Renal pelvis (tissue), 12 donors: ENCODE data around the gene SLC16A11. TPM values are rescaled to one million over a fixed set of nuclear protein-coding genes. Genes with fewer than 3 reads are reported as not detected.
A peak's percentile ranks its signal among the peaks of the same experiment; 100 is the strongest.
"Not testable (repeated sequence)": the region's sequence is repeated elsewhere in the genome, so short reads cannot be mapped to it uniquely, and the experiment has no call there.

Experiments used
- DNase-seq: peaks from one replicate; pipeline ENCODE4 v3.0.0-alpha.2; 2013
- long read RNA-seq, 16 experiments: transcript quantifications; one replicate each; lab custom pipeline, GENCODE V29; 2026
- polyA plus RNA-seq, 3 donors: library from polyadenylated mRNA; unstranded; fragments of 120-200 nt; gene quantifications; one replicate each; pipeline ENCODE4 v1.2.1, GENCODE V29; 2013; ENCODE audit not compliant: insufficient read length in 3 of 3

Gene SLC16A11, protein sequence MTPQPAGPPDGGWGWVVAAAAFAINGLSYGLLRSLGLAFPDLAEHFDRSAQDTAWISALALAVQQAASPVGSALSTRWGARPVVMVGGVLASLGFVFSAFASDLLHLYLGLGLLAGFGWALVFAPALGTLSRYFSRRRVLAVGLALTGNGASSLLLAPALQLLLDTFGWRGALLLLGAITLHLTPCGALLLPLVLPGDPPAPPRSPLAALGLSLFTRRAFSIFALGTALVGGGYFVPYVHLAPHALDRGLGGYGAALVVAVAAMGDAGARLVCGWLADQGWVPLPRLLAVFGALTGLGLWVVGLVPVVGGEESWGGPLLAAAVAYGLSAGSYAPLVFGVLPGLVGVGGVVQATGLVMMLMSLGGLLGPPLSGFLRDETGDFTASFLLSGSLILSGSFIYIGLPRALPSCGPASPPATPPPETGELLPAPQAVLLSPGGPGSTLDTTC
- polyA plus RNA-seq: under 1 TPM; 0.51 to 0.75 (median 0.67) TPM
- long read RNA-seq, donor 1: 0 reads
- long read RNA-seq, donor 2: 0 reads
- long read RNA-seq, donor 3: 0 reads
- long read RNA-seq, donor 4: 0 reads
- long read RNA-seq, donor 5: 0 reads
- long read RNA-seq, donor 6: 0 reads
- long read RNA-seq, donor 7: 0 reads
- long read RNA-seq, donor 8: 0 reads
- long read RNA-seq, donor 9: 0 reads
- long read RNA-seq, donor 10: 0 reads
- long read RNA-seq, donor 11, partial matches to known transcripts: 0 of 1 reads
- long read RNA-seq, donor 11, other reads (novel, unspliced or antisense): 0 of 1 reads
- long read RNA-seq, donor 12: 0 reads
- long read RNA-seq, donor 13: 0 reads
- long read RNA-seq, donor 14: 0 reads
- long read RNA-seq, donor 15: 0 reads
- long read RNA-seq, donor 16: 0 reads

DNA sequence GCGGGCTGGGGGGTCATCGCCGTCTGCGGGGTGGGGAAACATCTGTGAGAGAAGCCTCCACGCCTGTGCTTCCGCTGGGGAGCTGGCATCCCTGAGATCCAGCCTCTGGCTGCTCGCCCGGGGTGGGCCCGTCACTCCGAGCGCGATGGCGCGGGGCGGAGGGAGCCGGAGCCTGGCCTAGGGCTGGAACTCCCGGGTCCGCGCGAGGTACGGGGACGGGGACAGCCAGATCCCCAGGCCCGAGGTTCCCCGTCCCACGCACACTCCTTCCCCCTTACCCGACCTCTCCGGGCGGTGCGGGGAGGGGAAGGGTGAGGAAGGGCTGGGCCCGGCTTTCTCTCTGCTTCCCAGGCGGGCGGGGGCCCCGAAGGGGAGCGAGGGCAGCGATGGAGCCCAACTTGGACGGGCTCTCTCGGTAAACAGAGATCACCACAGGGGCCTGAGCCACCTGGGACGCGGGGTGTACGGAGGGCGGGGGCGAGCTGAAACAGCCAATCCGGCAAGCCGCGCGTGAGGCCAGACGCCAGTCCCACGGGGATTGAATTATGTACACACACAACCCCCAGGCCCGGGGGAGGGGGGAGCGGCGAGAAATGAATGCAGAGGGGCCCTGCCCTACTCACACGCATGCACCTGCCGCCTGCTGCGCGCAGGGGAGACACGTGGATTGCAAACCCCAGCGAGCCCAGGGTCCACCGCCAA lies at the start of gene SLC16A11:
Gene SLC16A11 (minus strand): TSS at position 596 of the 702 bp plus-strand sequence. CDS start 579 bp downstream, at position 17.
- peak; percentile 19 for DNase-seq

DNA sequence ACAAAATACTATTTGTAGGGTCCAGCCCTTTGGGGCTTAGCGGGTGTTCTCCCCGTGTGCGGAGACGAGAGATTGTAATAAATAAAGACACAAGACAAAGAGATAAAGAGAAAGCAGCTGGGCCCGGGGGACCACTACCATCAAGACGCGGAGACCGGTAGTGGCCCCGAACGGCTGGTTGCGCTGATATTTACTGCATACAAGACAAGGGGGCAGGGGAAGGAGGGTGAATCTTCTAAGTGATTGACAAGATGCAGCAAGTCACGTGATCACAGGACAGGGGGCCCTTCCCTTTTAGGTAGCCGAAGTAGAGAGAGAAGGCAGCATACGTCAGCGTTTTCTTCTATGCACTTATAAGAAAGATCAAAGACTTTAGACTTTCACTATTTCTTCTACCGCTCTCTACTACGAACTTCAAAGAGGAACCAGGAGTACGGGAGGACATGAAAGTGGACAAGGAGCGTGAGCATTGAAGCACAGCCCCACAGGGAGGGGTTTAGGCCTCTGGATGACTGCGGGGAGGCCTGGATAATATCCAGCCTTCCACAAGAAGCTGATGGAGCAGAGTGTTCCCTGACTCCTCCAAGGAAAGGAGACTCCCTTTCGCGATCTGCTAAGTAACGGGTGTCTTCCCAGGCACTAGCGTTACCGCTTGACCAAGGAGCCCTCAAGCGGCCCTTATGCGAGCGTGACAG lies 47.6 kb upstream of the SLC16A11 start:
- not testable (repeated sequence) for DNase-seq

DNA sequence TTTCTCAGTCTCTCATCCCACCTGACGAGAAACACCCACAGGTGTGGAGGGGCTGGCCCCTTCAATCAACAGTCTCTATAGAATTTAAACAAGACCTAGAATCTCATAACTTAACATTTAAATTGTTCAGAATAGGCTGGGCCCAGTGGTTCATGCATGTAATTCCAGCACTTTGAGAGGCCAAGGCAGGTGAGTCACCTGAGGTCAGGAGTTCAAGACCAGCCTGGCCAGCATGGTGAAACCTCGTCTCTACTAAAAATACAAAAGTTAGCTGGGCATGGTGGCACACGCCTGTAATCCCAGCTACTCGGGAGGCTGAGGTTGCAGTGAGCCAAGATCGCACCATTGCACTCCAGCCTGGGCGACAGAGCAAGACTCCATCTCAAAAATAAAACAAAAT lies 45.7 kb upstream of the SLC16A11 start:
- not testable (repeated sequence) for DNase-seq

DNA sequence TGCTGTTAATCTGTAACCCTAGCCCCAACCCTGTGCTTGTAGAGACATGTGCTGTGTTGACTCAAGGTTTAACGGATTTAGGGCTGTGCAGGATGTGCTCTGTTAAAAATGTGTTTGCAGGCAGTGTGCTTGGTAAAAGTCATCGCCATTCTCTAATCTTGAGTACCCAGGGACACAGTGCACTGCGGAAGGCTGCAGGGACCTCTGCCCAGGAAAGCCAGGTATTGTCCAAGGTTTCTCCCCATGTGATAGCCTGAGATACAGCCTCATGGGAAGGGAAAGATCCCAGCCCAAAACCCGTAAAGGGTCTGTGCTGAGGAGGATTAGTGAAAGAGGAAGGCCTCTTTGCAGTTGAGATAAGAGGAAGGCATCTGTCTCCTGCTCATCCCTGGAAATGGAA lies 44.5 kb upstream of the SLC16A11 start:
- DNase-seq: not testable (repeated sequence)

DNA sequence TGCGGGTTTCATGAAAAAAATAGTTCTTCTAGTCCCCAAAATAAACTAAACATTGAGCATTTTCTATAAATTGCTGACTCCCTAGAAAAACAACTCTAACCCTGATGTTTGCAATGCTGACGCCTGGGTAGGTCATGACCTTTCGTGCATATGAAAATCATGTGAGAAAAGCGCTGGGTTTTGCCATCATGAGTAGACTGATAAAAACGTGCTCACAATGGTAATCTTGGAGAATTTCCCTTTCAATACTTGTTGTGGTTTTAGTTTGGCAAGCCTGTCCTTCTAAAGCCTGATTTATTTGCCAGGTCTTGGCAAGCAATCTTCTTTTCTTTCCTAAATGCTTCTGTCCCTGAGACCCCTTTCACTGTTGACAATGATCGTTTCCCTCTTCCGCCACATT lies 40.2 kb upstream of the SLC16A11 start:
- no peak for DNase-seq

DNA sequence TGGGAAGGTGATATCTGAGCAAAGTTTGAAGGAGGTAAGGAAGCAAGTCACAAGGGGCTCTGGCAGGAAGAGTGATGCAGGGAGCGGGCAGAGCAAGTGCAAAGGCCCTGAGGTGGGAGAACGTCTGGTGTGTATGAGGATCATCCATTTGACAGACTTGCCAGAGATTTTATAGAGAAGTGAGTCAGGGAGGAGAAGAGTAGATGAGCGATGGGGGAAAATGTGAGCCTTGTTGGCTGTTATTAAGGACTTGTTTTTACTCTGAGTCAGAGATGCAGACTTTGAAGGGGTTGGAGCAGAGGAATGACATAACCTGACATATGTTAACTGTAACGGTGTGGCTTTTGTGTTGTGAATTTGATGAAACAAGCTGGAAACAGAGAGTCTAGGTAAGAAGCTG lies 39.7 kb upstream of the SLC16A11 start:
- no peak for DNase-seq

DNA sequence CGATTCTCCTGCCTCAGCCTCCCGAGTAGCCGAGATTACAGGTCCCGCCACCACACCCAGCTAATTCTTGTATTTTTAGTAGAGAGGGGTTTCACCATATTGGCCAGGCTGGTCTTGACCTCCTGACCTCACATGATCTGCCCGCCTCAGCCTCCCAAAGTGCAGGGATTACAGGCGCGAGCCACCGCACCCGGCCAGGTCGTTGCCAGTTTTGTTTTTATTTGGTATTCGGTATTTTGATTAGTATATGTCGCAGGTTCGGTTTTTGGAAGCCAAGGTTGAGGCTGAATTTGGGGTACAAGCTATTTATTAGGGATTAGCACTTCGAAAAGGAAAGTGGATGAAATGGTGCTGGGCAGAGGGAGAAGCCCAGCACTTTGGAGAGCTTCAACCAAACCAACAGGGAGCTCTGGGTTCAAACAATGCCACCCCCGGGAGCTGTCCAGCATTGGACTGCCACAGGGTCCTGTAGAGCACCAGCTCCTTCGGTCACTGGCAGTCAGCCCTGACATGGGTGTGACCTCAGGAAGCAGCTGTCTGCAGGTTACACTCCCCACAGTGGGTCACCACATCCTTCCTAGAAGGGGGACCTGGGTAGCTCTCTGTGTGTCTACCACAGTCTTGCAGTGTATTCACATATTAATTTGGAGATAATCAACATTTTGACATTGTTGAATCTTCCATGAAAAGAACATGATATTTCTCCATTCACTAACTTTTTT lies 37.6 kb upstream of the SLC16A11 start:
- DNase-seq: no peak

DNA sequence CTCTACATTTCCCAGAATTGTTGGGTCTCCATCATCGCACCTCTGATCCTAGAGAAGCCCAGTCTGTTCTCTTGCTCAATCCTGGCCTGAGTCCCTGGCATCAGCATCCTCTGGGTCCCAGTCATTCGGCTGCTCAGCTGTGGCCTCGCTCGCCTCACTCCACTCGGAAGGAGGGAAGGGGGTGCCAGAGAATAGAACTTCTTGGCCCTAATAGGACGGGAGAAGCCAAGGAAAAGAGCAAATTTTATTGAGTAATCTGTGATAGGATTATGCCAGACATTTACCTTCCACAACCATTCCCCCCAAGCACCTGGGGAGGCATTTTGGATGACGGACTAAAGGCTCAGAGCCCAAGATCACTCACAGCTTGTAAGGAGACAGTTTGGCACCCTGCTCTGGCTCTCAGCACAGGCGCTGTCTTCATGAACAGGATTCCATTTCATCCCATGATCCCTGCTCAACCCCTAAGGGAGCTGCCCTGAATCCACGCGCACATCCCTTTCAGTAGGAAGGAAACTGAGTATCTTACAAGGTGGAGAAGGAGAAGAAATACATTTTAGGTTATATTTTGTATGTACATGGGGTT lies 36.7 kb upstream of the SLC16A11 start:
- DNase-seq: no peak

DNA sequence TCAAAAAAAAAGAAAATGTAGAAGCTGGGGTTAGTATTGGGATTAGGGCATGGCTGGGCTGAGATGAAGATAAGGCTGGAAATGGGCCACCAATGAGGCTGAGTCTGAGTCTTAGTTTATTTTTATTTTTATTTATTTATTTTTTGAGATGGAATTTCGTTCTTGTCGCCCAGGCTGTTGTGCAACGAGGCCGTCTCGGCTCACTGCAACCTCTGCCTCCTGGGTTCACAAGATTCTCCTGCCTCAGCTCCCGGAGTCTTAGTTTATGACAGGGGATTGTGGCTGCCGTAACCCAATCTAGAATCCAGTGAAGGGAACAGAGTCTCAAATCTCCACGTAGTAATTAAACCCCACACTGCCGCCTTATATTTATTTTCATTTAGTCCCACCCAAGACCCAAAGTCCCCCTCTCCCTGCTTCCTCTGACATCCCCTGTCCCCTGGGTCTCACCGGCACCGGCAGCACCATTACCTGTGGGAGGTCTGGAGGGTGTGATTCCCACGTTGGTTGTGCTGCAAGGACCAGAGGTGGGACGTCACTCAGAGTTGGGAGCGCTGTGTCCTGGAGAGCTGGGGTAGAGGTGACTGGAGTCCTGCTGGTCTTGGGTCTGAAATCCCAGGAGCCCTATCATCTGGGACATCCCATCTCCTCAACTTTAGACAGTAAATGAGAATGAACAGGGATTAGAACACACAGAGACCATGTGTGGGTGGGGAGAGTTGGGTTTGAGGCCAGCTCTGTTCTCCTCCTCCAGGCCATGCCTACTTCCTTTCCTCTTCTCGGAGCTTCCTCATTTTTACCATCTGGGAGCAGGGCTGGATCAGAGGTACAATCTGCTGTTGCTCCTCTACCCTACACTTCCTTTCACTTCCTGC lies 35.9 kb upstream of the SLC16A11 start, which contains the start of gene CLEC10A:
Gene CLEC10A (minus strand): TSS at position 671 of the 875 bp plus-strand sequence. CDS start 1,439 bp downstream, outside the sequence.
- DNase-seq: no peak

DNA sequence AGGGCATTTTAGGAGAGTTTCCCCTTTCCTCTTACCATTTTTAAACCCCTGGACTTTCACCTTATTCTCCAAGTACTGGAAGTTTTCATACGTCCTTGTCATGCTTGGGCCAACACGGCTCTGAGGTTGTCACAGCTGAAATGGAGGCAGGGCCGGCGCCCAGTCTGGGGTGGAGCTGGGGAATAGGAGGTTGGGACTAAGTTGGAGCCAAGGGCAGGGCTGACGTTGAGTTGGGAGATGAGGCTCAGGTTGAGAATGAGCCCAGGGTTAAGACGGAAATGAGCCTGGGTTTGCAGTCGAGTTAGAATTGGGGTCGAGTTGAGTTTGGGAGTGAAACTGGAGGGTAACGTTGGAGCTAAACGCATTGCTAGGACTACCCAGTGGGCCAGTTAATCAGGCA lies 34.8 kb upstream of the SLC16A11 start:
- no peak for DNase-seq

DNA sequence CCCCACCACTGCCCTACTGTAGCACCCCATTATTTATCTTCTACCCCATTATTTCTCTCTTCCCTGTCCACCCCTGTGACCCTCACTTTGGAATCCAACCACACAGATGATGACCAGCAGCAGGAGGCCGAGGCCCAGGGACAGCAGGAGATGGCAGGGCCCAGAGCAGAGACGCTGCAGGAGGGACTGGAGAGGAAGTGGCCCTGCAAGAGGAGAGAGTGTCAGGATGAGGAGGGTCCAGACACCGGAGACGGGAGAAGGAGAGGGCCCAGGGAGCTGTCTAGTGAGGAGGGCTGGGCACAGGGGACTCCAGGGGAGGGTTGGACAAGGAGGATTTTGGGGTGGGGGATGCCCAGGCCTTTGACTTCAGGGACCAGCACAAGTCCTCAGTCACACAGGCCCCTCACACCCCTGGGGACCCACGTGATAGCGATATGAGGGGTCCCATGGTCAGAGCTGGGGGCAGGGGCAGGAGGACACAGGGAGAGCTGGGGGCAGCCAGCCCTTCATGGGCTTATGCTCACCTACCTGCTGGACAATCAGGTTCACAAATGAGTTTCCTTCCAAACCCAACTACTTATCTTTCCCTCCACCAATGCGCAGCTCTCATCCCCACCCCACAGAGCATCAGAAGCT lies 34.1 kb upstream of the SLC16A11 start:
- DNase-seq: no peak

DNA sequence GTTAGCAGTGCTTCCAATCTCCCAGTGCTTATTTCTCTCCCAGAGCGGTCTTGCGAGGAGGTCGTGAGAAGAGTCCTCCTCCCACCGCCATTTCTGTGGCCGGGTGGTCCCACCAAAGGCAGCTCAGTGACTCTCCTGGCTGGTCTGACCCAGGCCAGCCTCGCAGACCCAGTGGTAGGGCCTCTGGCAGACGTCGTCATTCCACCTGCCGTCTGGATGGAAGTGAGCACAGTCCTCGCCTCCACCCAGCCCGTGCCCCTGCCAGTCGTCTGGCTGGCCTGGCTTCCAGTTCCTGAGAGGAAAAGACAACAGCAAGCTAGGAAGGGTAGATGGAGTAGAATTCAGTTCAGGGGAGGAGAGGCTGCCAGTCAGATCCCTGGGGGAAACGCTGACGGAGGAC lies 31.0 kb upstream of the SLC16A11 start:
- DNase-seq: no peak

DNA sequence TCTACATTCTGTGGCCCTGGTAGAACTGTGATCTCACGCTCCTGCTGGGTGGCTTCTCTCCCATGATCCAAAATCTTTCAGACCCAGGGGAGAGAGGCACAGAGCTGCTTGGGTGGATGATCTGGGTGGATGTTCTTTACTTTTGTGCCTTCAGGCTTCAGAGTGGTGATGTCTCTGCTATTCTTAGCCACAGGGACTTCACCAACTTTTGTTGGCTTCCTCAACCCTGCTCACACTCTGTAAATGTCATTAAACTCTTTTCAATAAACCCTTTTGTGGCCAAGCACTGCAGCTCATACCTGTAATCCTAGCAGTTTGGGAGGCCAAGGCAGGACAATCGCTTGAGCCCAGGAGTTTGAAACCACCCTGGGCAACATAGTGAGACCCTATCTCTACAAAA lies 28.5 kb upstream of the SLC16A11 start:
- DNase-seq: no peak

DNA sequence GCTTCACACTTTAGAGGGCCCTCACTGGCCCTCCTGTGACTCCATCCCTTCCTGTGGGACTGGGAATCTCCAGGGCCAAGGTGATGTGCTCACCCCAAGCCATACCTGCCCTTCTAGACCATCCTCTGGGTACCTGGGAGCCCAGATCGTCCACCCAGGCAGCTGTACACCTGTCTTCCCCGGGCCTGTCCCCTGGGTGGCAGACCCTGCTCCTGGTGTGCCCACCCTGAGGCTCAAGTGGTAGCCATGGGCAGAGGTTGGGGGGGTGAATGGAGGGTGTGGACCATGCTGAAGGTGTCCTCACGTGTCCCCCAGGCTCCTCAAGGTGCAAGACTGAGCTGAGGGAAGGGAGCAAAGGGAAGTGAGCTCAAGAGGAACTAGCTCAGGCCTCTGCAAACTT lies 26.8 kb upstream of the SLC16A11 start:
- no peak for DNase-seq

DNA sequence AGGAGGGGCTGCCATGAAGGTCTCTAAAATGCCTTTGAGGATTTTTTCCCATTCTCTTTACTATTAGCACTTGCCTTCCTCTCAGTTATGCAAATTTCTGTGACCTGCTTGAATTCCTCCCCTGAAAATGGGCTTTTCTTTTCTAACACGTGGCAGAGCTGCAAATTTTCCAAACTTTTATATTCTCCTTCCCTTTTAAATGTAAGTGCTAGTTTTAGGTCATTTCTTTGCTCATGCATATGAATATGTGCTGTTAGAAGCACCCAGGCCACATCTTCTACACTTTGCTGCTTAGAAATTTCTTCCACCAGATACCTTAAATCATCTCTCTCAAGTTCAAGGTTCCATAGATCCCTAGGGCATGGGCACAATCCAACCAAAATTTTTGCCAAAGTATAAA lies 24.4 kb upstream of the SLC16A11 start:
- no peak for DNase-seq

DNA sequence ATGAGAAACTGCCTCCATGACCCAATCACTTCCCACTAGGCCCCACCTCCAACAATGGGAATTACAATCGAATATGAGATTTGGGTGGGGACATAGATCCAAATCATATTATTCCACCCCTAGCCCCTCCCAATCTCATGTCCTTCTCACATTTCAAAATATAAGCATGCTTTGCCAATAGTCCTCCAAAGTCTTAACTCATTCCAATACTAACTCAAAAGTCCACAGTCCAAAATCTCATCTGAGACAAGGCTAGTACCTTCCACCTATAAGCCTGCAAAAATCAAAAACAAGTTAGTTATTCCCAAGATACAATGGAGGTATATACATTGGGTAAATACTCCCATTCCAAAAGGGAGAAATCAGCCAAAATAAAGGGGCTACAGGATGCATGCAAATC lies 23.3 kb upstream of the SLC16A11 start:
- DNase-seq: no peak

DNA sequence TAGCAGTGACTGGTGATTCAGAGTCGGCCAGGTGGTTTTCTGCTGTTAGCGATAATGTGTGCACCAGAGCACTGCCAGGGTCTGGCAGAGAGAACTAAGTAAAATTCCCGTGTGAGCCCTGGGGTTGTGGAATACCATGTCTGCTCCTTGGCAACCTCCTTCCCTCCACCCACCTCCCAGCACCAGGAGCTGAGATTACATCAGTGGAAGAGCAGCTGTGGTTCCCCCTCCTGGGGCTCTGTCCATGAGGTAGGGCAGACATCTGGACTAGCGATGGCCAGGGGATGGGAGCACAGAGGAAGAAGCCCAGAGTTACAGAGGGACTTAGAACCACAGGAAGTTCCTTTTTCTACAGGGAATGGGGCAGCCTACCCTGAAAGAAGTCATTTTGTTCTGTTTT lies 20.4 kb upstream of the SLC16A11 start:
- no peak for DNase-seq

DNA sequence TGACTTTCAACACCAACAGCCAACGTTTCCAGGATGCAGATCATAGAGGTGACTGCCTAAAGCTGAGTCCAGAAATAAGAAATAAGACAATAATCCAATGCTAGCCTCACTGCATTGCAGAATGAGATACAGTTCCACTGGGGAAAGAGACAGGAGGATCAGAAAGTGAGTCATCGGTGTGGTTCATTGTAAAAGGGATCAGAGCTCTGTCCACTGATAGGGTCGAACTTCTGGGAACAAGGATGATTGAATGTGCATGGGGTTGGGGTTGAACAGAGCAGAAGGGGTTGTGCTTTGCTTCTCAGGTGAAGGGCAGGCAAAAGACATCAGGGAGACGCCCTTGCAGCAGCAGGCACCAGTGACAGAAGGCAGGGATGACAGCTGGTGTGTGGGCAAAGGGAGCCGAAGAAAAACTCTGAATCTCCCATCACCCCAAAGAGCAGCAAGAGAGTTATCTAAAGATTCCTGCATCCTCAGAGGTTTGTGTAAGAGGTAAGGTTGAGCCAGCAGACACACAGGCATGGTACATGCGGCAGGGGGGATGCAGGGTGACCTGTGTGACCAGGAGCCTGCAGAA lies 19.7 kb upstream of the SLC16A11 start:
- DNase-seq: no peak
